GM19099 (cell line): ENCODE measurements around the gene PRR11.

Source experiments
- POLR2A ChIP-seq: IDR thresholded peaks from 3 replicates; pipeline ENCODE4 v1.6.1; 2011; ENCODE audit warnings: low read depth; ENCODE audit not compliant: insufficient read length; ENCODE audit errors: extremely low read depth

The PRR11 gene

DNA sequence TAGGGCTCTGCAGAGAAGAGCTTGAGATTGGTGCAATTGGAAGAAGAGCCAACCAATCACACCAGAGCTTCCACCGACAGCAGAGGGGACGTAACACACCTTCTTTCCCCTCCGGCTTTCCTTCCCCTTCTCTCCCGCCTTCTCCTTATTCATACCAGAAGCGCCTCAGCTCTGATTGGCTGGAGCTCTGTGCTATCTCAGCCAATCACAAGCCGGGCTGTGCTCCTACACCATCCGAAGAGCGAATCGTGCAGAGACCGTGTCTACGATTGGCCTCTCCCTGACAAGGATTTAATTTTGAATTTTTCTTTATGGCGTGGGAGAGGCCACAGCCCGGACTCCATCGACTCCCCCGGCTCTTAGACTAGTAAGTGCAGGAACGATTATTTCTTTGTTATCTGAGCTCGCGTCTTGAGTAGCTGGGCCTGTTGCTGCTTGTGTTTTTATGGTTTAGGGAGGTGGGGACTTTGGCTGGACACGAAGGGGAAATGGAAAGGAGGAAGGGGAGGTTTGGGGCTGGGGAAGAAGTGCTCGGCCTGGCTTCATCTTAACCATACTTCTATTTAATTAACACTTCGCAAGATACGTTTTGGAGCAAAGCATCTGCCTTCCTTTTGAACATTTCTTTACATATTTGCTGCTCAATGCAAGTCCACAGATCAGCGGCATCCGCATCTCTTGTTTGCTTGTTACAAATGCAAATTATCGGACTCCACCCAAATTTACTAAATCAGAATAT lies at the start of gene PRR11:
Gene PRR11 (plus strand): TSS at position 308 of the 739 bp plus-strand sequence. CDS start 14,007 bp downstream, outside the sequence.
- peak; percentile 36 for TF ChIP-seq POLR2A

- no peak for TF ChIP-seq POLR2A
These were observed 49.6 kb upstream of the PRR11 start for GRCh38 chr17:59105852-59106462.

- TF ChIP-seq POLR2A = peak; percentile 63
These were observed 48.9 kb upstream of the PRR11 start, which contains the start of gene TRIM37 for GRCh38 chr17:59106463-59107305. TRIM37 (minus strand) TSS chr17:59106880; CDS start chr17:59106461, 419 bp downstream.

DNA sequence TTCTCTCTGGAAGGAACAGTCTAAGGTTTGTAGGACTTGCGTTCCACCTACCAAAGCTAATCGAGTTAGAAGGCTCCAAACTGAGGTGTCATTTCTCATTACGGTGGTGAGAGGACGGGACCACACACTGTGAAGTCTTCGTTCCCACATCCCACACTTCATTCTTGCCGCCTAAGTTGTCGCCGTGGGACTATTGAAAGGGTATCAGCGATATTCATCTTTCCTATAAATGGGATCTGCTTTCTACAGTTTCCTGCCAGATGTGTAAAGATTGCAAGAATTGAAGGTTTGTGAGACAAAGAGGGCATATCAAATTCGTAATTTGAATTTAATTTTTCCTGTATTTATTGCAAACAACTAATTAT lies 48.3 kb upstream of the PRR11 start:
- TF ChIP-seq POLR2A = no peak

- no peak for TF ChIP-seq POLR2A
These were observed 47.0 kb upstream of the PRR11 start for GRCh38 chr17:59108400-59109102.

DNA sequence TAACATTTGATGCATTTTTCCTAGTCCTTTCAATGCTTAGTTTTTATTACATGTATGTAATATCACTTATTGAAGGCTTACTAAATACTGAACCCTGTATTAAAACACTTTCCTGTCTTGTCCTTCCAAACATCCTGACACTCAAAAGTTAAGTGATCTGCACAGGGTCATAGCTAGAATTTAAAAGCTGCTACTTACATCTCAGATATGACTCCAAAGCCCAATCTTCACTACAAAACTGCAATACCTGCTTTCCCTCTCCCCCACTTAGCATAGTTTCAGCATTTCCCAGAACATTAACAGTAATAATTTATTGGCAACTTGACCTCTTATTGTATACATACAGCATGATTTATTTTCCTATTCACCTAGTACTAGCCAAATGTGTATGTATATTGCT lies 44.6 kb upstream of the PRR11 start:
- TF ChIP-seq POLR2A = no peak

DNA sequence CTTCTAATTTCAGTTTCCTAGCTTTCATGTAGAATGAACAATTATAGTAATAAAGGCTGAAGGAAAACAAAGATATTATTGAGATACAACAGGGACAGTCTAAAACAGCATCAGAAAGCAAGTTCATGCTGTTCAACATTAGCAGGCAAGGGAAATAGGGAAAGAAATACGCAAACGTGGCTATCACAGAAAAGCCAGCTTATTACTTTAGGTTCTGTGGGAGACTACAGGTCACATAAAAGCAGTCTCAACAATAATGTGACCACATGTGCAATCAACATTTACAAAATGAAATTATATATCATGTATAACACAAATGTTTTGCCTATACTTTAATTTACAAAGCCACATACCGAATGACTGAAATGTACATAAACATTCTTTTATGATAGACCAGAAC lies 44.0 kb upstream of the PRR11 start:
- no peak for TF ChIP-seq POLR2A

DNA sequence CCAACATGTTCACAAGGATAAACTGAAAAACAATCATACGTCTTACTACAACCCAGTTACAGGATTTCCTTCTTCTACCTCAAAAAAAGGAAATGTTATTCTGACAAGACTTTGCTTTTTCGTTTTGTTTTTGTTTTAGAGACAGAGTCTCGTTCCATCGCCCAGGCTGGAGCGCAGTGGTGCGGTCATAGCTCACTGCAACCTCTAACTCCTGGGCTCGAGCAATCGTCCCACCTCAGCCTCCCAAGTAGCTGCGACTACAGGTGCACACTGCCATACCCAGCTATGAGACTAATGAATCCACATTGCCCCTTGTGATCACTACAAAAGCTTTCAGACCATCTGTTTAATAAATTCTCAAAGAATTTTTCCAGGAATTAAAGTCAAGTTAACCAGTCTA lies 40.1 kb upstream of the PRR11 start:
- TF ChIP-seq POLR2A = no peak

- TF ChIP-seq POLR2A = no peak
These were observed 33.6 kb upstream of the PRR11 start for GRCh38 chr17:59121901-59122480.

DNA sequence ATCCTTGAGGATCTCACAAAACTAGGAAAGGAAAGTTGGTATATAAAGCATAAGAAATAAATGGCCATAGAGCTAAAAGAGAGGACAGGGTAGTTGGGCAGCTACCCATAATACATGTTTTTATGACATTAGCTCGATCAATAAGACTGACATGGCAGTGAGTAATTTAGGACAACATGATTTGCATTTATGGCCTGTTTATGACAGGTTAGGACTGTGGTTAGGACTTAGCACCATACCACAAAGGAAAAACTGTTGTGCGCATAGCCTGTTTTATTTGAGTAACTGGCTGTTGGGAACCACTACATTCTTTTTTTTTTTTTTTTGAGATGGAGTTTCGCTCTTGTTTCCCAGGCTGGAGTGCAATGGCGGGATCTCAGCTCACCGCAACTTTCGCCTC lies 30.9 kb upstream of the PRR11 start:
- no peak for TF ChIP-seq POLR2A

GRCh38 chr17:59126809-59127417 lies 28.6 kb upstream of the PRR11 start:
- TF ChIP-seq POLR2A = no peak

DNA sequence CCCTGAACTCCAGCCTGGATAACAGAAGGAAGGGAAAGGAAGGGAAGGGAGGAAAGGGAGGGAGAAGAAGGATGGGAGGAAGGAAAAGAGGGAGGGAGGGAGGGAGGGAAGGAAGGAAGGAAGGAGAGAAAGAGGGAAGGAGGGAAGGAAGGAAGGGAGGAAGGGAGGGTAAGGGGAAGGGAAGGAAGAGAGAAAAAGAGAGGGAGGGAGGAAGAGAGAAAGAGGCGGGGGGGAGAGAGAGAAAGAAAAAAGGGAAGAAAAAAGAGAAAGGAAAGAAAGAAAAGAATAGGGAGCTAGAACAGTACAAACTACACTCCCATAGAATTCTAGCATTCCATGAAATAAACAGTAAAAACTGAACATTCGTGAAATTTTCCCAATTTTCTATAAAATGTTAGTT lies 25.7 kb upstream of the PRR11 start:
- no peak for TF ChIP-seq POLR2A

DNA sequence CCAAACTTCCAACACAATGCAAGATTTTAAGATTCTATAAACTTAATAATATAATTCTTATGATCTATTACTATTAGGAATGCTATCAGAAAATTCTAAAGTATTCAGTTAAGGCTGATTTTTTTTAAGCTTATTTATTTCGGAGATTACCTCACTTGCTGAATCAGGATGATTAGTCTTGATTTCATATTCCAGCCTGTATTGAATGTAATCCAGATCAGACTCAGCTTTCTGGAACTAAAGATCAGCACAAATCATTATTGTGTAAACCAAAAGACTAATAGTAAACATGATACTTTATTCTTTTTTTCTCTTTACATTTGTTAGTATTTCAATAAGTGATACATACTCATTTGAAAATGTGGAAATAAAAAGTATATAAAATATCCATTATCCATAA lies 24.4 kb upstream of the PRR11 start:
- TF ChIP-seq POLR2A = no peak

DNA sequence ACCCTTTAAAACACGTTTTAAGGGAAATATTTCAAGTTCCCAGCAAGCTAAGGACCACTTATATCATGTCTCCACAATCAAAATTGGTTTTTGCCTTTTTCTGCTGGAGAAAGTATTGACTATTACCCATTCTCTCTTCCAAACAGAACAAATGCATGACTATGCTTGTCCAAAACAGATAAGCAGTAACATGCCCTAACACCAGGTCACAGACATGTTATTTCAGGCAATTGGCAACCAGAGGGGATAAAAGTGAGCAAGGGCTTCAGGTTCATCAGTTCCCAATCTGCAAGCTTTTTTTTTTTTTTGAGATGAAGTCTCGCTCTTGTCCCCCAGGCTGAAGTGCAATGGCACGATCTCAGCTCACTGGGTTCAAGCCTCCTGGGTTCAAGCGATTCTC lies 15.6 kb upstream of the PRR11 start:
- TF ChIP-seq POLR2A = no peak

- no peak for TF ChIP-seq POLR2A
These were observed 13.7 kb upstream of the PRR11 start for GRCh38 chr17:59141860-59142259.

DNA sequence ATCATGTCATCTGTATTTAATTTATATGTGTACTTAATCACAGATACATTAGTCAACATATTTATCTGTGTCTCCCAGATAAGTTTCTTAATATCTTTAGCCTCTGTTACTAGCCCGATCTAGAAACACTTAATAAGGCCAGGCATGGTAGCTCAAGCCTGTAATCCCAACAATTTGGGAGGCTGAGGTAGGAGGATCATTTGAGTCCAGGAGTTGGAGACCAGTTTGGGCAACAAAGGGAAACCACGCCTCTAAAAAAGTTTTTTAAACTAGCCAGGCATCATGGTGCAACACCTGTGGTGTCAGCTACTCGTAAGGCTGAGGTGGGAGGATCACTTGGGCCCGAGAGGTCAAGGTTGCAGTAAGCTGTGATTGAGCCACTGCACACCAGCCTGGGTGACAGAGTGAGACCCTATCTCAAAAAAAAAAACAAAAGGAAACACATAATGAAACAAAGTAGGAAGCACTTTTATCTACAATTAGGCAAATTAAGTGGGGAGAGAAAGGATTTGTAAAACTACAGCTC lies 9.9 kb upstream of the PRR11 start:
- TF ChIP-seq POLR2A = no peak
